ENCODE measurements around the gene OR5H1.
"Not testable (repeated sequence)": the region's sequence is repeated elsewhere in the genome, so short reads cannot be mapped to it uniquely, and the experiment has no call there.

The OR5H1 gene

GRCh38 chr3:98130421-98130820 lies at the start of gene OR5H1:
Gene OR5H1, plus strand, starts transcription at chr3:98130721. Its CDS starts 1,977 bp downstream, at chr3:98132698.
- FAIRE-seq: no peak

GRCh38 chr3:98086873-98087272 lies 43.6 kb upstream of the OR5H1 start, which contains the start of gene OR5AC2:
Gene OR5AC2, plus strand, starts transcription at chr3:98087173. Its CDS starts 0 bp downstream, at chr3:98087173.
- no peak for FAIRE-seq

- no peak for FAIRE-seq
These were observed 34.6 kb upstream of the OR5H1 start for GRCh38 chr3:98095882-98096281.

GRCh38 chr3:98099848-98100247 lies 30.7 kb upstream of the OR5H1 start:
- FAIRE-seq: no peak

GRCh38 chr3:98108162-98108561 lies 22.4 kb upstream of the OR5H1 start:
- FAIRE-seq: no peak

GRCh38 chr3:98109807-98110549 lies 20.5 kb upstream of the OR5H1 start:
- FAIRE-seq: no peak

GRCh38 chr3:98110550-98110908 lies 20.0 kb upstream of the OR5H1 start:
- FAIRE-seq: no peak

- no peak for FAIRE-seq
These were observed 16.3 kb upstream of the OR5H1 start for GRCh38 chr3:98114264-98114663.

- FAIRE-seq: no peak
These were observed 14.8 kb upstream of the OR5H1 start for GRCh38 chr3:98115717-98116116.

GRCh38 chr3:98136631-98137030 lies 6.1 kb downstream of the OR5H1 start:
- FAIRE-seq: no peak

GRCh38 chr3:98137826-98138557 lies 7.5 kb downstream of the OR5H1 start:
- not testable (repeated sequence) for FAIRE-seq

- no peak for FAIRE-seq
These were observed 10.0 kb downstream of the OR5H1 start for GRCh38 chr3:98140531-98140930.

- FAIRE-seq: no peak
These were observed 16.7 kb downstream of the OR5H1 start, which contains the start of gene OR5H14 for GRCh38 chr3:98147179-98147578. Gene OR5H14, plus strand, starts transcription at chr3:98147479. Its CDS starts 1,907 bp downstream, at chr3:98149386.

GRCh38 chr3:98148751-98149150 lies 18.2 kb downstream of the OR5H1 start:
- no peak for FAIRE-seq

- not testable (repeated sequence) for FAIRE-seq
These were observed 18.9 kb downstream of the OR5H1 start for GRCh38 chr3:98149456-98149855.

- FAIRE-seq: no peak
These were observed 20.7 kb downstream of the OR5H1 start for GRCh38 chr3:98151241-98151640.

- no peak for FAIRE-seq
These were observed 35.9 kb downstream of the OR5H1 start, which contains the start of gene OR5H15 for GRCh38 chr3:98166396-98166795. Gene OR5H15, plus strand, starts transcription at chr3:98166696. Its CDS starts 2,004 bp downstream, at chr3:98168700.

GRCh38 chr3:98171071-98171470 lies 40.5 kb downstream of the OR5H1 start:
- no peak for FAIRE-seq

- FAIRE-seq: no peak
These were observed 42.1 kb downstream of the OR5H1 start for GRCh38 chr3:98172621-98173020.

- FAIRE-seq: no peak
These were observed 49.9 kb downstream of the OR5H1 start for GRCh38 chr3:98180319-98180890.

GRCh38 chr3:98182196-98182595 lies 51.7 kb downstream of the OR5H1 start:
- FAIRE-seq: no peak

GRCh38 chr3:98185180-98185579 lies 54.7 kb downstream of the OR5H1 start:
- no peak for FAIRE-seq

Measured in A204.1 (cell line).